Gastroesophageal sphincter (tissue), 3 donors: ENCODE measurements around the gene GRIA2.

ENCODE experiments used
- EP300 ChIP-seq: sonication (generic); formaldehyde crosslinking; IDR thresholded peaks from one replicate; pipeline ENCODE4 v1.6.1; 2017; ENCODE audit warnings: antibody characterized with exemption, mild to moderate bottlenecking
- POLR2AphosphoS5 ChIP-seq: sonication (generic); formaldehyde crosslinking; IDR thresholded peaks from one replicate; pipeline ENCODE4 v1.6.1; 2017; ENCODE audit warnings: antibody characterized with exemption
- TF ChIP-seq, protein P1 (sequence below), 4 experiments: fragments of 200-600 bp in 2 of 4; fragments of 450-650 bp in 2 of 4; sonication (generic) in 1 of 4; IDR thresholded peaks; one replicate each; pipeline ENCODE4 v1.5.1; 2017 to 2019; ENCODE audit warnings: antibody characterized with exemption in 4 of 4, mild to moderate bottlenecking in 2 of 4, moderate library complexity in 2 of 4

GRCh38 chr4:157282019-157282418 is 61.5 kb downstream of the GRIA2 start:
- TF ChIP-seq, protein P1, sequence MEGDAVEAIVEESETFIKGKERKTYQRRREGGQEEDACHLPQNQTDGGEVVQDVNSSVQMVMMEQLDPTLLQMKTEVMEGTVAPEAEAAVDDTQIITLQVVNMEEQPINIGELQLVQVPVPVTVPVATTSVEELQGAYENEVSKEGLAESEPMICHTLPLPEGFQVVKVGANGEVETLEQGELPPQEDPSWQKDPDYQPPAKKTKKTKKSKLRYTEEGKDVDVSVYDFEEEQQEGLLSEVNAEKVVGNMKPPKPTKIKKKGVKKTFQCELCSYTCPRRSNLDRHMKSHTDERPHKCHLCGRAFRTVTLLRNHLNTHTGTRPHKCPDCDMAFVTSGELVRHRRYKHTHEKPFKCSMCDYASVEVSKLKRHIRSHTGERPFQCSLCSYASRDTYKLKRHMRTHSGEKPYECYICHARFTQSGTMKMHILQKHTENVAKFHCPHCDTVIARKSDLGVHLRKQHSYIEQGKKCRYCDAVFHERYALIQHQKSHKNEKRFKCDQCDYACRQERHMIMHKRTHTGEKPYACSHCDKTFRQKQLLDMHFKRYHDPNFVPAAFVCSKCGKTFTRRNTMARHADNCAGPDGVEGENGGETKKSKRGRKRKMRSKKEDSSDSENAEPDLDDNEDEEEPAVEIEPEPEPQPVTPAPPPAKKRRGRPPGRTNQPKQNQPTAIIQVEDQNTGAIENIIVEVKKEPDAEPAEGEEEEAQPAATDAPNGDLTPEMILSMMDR (IDR thresholded peaks at IDR 0.05) = no peak
- TF ChIP-seq POLR2AphosphoS5 = no peak
- no peak for TF ChIP-seq EP300
